HG02759 (cell line): ENCODE results near the gene KL.

ENCODE experiments used
- ATAC-seq: cut with Tn5 transposase; IDR thresholded peaks from one replicate; pipeline ENCODE4 v1.9.1; 2021; ENCODE audit warnings: mild to moderate bottlenecking, moderate library complexity; ENCODE audit not compliant: unreplicated experiment

The KL gene

GRCh38 chr13:33003458-33004019, 12.7 kb upstream of the KL start:
- no peak for ATAC-seq

GRCh38 chr13:33004511-33004910, 11.7 kb upstream of the KL start:
- ATAC-seq = no peak

- no peak for ATAC-seq
These were observed 10.1 kb upstream of the KL start for GRCh38 chr13:33006134-33006533.

GRCh38 chr13:33006638-33007037, 9.6 kb upstream of the KL start:
- no peak for ATAC-seq

GRCh38 chr13:33007237-33007636, 9.0 kb upstream of the KL start:
- no peak for ATAC-seq

GRCh38 chr13:33007950-33008349, 8.3 kb upstream of the KL start:
- ATAC-seq = no peak

- no peak for ATAC-seq
These were observed 7.1 kb upstream of the KL start for GRCh38 chr13:33008946-33009722.

GRCh38 chr13:33011828-33012470, 4.3 kb upstream of the KL start:
- ATAC-seq = no peak

GRCh38 chr13:33014291-33014690, 1.9 kb upstream of the KL start:
- ATAC-seq = no peak

- ATAC-seq = no peak
These were observed 968 bp upstream of the KL start for GRCh38 chr13:33015241-33015668.

- peak; percentile 27 for ATAC-seq
These were observed 366 bp upstream of the KL start for GRCh38 chr13:33015791-33016323.

- peak; percentile 72 for ATAC-seq
These were observed 1.2 kb downstream of the KL start for GRCh38 chr13:33017323-33017929.

- ATAC-seq = no peak
These were observed 2.7 kb downstream of the KL start for GRCh38 chr13:33018886-33019285.

- no peak for ATAC-seq
These were observed 6.8 kb downstream of the KL start for GRCh38 chr13:33022986-33023385.

- no peak for ATAC-seq
These were observed 9.1 kb downstream of the KL start for GRCh38 chr13:33025220-33025744.

- no peak for ATAC-seq
These were observed 10.4 kb downstream of the KL start for GRCh38 chr13:33026489-33027152.

- no peak for ATAC-seq
These were observed 12.4 kb downstream of the KL start for GRCh38 chr13:33028620-33029019.

GRCh38 chr13:33031277-33031676, 15.1 kb downstream of the KL start:
- ATAC-seq = no peak

GRCh38 chr13:33032037-33032625, 15.9 kb downstream of the KL start:
- no peak for ATAC-seq

GRCh38 chr13:33033051-33033812, 17.0 kb downstream of the KL start:
- peak; percentile 87 for ATAC-seq
